ENCODE results near the gene PTPRT. TPM values are rescaled to one million over a fixed set of nuclear protein-coding genes. Genes with fewer than 3 reads are reported as not detected.

PTPRT gene
- total and polyA plus RNA-seq, 4 donors = 0.14 to 2.8 (median 0.40) TPM

GRCh38 chr20:42085366-42085765 is 1104.3 kb downstream of the PTPRT start (continued):
- TF ChIP-seq YY1 (IDR thresholded peaks at IDR 0.05) = no peak
- no peak for TF ChIP-seq ZBTB33 (IDR thresholded peaks at IDR 0.05)

GRCh38 chr20:42083280-42083679 is 1106.4 kb downstream of the PTPRT start:
- no peak overlapping the region for H3K9ac ChIP-seq (ENCODE audit: low read depth in 1 of 2, low read length in 2 of 2)
- WGBS = 59% methylated on average over 1 of the region's 1 CpG
- no peaks in the 10 kb centered on the region for H3K9me3 ChIP-seq (ENCODE audit: control insufficient read depth in 4 of 4, low read length in 3 of 4)
- no peak for TF ChIP-seq TAF1 (conservative IDR thresholded peaks at IDR 0.05)
- TF ChIP-seq EGR1 (IDR thresholded peaks at IDR 0.05; ENCODE audit: low read depth in 2 of 2) = no peak
- no peak for TF ChIP-seq YY1 (IDR thresholded peaks at IDR 0.05)
- no peak overlapping the region for H3K27ac ChIP-seq (ENCODE audit: low read depth in 1 of 2, low read length in 2 of 2)
- no peak for DNase-seq (ENCODE audit: low spot score)
- H3K27me3 ChIP-seq (ENCODE audit: control insufficient read depth in 4 of 4, insufficient read depth in 4 of 4, low read length in 3 of 4) = peaks cover 0 to 2% (median 0%) of the 10 kb centered on the region in 4 donors
- H3K4me1 ChIP-seq (ENCODE audit: control insufficient read depth in 4 of 4, insufficient read depth in 4 of 4, low read length in 3 of 4) = no peaks in the 10 kb centered on the region
- no peak overlapping the region for H3K4me3 ChIP-seq (ENCODE audit: low read depth in 1 of 3, low read length in 3 of 3)
- no peaks in the 10 kb centered on the region for H3K36me3 ChIP-seq (ENCODE audit: control insufficient read depth in 4 of 4, insufficient read depth in 3 of 4, low read depth in 1 of 4, low read length in 3 of 4)

GRCh38 chr20:42082611-42083010 is 1107.1 kb downstream of the PTPRT start:
- TF ChIP-seq NR2F2 (IDR thresholded peaks at IDR 0.05) = no peak
- no peak for TF ChIP-seq MAX (IDR thresholded peaks at IDR 0.05)
- no peak for TF ChIP-seq REST (IDR thresholded peaks at IDR 0.05)
- no peak for TF ChIP-seq HNF4G (IDR thresholded peaks at IDR 0.05)
- TF ChIP-seq RAD21 (IDR thresholded peaks at IDR 0.05) = no peak
- TF ChIP-seq RXRA (IDR thresholded peaks at IDR 0.05) = no peak
- TF ChIP-seq JUND (IDR thresholded peaks at IDR 0.05) = no peak
- no peak for TF ChIP-seq ZBTB33 (IDR thresholded peaks at IDR 0.05)
- no peak for TF ChIP-seq FOXA2 (IDR thresholded peaks at IDR 0.05)
- TF ChIP-seq YY1 (IDR thresholded peaks at IDR 0.05) = no peak
- no peak for TF ChIP-seq ATF3 (IDR thresholded peaks at IDR 0.05)
- TF ChIP-seq HNF4A (conservative IDR thresholded peaks at IDR 0.05) = no peak
- TF ChIP-seq SP1 (IDR thresholded peaks at IDR 0.05) = no peak
- TF ChIP-seq TAF1 (conservative IDR thresholded peaks at IDR 0.05) = no peak
- H3K4me1 ChIP-seq (ENCODE audit: control insufficient read depth in 4 of 4, insufficient read depth in 4 of 4, low read length in 3 of 4) = no peaks in the 10 kb centered on the region
- H3K9me3 ChIP-seq (ENCODE audit: control insufficient read depth in 4 of 4, low read length in 3 of 4) = no peaks in the 10 kb centered on the region
- 34% methylated on average over 1 of the region's 1 CpG for WGBS
- peaks cover 0 to 2% (median 0%) of the 10 kb centered on the region in 4 donors for H3K27me3 ChIP-seq (ENCODE audit: control insufficient read depth in 4 of 4, insufficient read depth in 4 of 4, low read length in 3 of 4)
- no peak overlapping the region for H3K27ac ChIP-seq (ENCODE audit: low read depth in 1 of 2, low read length in 2 of 2)
- H3K4me3 ChIP-seq (ENCODE audit: low read depth in 1 of 3, low read length in 3 of 3) = no peak overlapping the region
- DNase-seq (ENCODE audit: low spot score) = no peak
- H3K36me3 ChIP-seq (ENCODE audit: control insufficient read depth in 4 of 4, insufficient read depth in 3 of 4, low read depth in 1 of 4, low read length in 3 of 4) = no peaks in the 10 kb centered on the region
- H3K9ac ChIP-seq (ENCODE audit: low read depth in 1 of 2, low read length in 2 of 2) = no peak overlapping the region

Data from liver (tissue), 9 donors.